ENCODE measurements around the gene PKN1.

PKN1 gene

DNA sequence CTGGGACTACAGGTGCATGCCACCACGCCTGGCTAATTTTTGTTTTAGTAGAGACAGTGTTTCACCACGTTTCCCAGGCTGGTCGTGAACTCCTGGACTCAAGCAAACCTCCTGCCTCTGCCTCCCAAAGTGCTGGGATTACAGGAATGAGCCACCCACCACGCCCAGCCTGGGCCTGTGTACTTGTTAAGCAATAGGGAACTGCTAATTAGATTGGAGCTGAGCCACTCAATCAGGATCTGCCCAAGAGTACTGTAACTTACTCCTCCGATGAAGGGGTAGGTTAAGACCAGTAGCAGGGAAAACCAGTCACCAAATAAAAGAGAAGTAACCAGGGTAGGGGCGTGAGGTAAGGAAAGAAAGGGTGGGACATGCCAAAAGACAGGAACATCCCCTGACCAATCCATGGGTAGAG is 16.3 kb upstream of the PKN1 start:
- Histone ChIP-seq H3K9me3 (ENCODE audit: control insufficient read depth in 1 of 2, low read length in 2 of 2) (no peaks in the 10 kb centered on the region), H3K4me1 (ENCODE audit: control insufficient read depth in 1 of 2, insufficient read depth in 2 of 2, low read length in 2 of 2) (peaks cover 4 to 40% of the 10 kb centered on the region in 2 donors), H3K27ac (ENCODE audit: low read length) (no peak overlapping the region), H3K4me3 (ENCODE audit: low read depth in 1 of 2, low read length in 2 of 2) (no peak overlapping the region), H3K36me3 (ENCODE audit: control insufficient read depth in 1 of 2, insufficient read depth in 2 of 2, low read length in 2 of 2) (peaks cover 13 to 17% of the 10 kb centered on the region in 2 donors), H3K27me3 (ENCODE audit: low read depth, low read length) (no peaks in the 10 kb centered on the region)

DNA sequence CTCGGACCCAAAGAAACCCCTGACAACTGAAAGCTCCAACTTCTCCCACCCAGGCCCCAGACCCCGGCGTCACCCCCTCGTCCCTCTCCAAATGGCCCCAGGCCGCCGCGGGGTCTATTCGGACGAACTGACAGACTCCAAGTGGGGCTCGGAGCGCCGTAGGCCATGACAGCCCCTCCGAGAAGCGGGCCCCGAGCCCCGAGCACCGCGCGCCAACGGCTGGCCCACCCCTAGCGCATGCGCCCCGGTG is 14.3 kb upstream of the PKN1 start:
- Histone ChIP-seq H3K36me3 (ENCODE audit: control insufficient read depth in 1 of 2, insufficient read depth in 2 of 2, low read length in 2 of 2) (peaks cover 0 to 4% of the 10 kb centered on the region in 2 donors), H3K27me3 (ENCODE audit: low read depth, low read length) (no peaks in the 10 kb centered on the region), H3K27ac (ENCODE audit: low read length) (peak overlapping the region; percentile 79), H3K9me3 (ENCODE audit: control insufficient read depth in 1 of 2, low read length in 2 of 2) (no peaks in the 10 kb centered on the region), H3K4me1 (ENCODE audit: control insufficient read depth in 1 of 2, insufficient read depth in 2 of 2, low read length in 2 of 2) (peaks cover 4 to 35% of the 10 kb centered on the region in 2 donors), H3K4me3 (ENCODE audit: low read depth in 1 of 2, low read length in 2 of 2) (peak overlapping the region; percentile 80 to 91)

DNA sequence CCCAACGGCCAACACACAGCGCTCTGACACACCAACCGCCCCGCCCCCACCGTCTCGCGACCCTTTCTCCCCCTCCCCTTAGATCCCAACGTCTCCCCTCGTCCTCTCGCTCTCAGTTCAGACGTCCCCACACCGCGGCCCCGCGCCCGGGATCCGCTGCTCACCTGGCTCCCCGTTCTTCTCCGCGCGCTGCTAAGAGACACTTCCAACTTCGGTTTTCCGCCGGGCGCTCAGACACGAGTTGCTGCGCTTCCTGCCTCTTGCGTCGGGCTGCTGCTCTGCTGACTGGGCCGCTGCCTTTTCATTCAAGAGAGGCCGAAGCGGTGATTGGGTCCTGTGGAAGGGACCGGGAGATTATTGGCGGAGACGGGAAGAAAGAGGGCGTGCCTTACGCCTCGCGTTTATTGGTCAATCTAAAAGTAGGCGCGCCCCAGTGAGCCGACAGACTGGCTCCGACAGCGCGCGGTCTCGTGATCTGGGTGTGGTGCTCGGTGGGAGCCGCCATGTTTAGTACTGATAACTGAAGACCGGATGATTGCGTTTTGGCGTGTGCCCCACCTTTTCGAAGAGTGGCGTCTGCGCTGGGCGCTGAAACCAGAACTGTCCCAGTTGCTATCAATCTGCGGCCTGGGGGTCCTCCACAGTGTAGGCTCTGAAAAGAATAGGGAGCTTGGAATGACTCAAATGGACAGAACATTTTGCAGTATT is 13.8 kb upstream of the PKN1 start, which contains the start of gene DDX39A:
Gene DDX39A (minus strand): TSS at position 236 of the 708 bp plus-strand sequence. CDS start 6,121 bp downstream, outside the sequence.
- Histone ChIP-seq H3K36me3 (ENCODE audit: control insufficient read depth in 1 of 2, insufficient read depth in 2 of 2, low read length in 2 of 2) (peaks cover 0 to 4% of the 10 kb centered on the region in 2 donors), H3K27ac (ENCODE audit: low read length) (peak within 1 kb of the TSS; percentile 79)

DNA sequence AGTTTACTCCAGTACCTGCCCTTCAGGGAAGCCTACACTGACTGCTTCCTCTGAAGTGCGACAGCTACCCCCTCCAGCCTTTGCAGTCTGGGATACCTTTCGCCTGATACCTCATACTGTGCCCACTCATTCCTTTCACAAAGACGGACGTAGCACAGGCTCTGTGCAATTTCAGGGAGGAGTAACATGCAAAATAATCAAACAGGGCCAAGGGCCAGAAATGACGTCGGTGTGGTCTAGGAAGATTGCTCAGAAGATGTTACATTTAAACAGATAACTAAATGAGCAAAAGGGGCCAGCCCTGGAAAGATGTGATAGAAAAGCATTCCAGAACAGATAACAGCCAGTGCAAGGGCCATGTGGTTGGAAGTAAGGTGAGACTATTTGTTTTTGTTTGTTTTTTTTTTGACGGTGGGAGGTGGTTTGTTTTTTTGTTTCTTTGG is 7.4 kb upstream of the PKN1 start:
- no peak overlapping the region for H3K27ac ChIP-seq (ENCODE audit: low read length)
- no peaks in the 10 kb centered on the region for H3K27me3 ChIP-seq (ENCODE audit: low read depth, low read length)
- H3K36me3 ChIP-seq (ENCODE audit: control insufficient read depth in 1 of 2, insufficient read depth in 2 of 2, low read length in 2 of 2) = no peaks in the 10 kb centered on the region
- H3K9me3 ChIP-seq (ENCODE audit: control insufficient read depth in 1 of 2, low read length in 2 of 2) = no peaks in the 10 kb centered on the region
- H3K4me1 ChIP-seq (ENCODE audit: control insufficient read depth in 1 of 2, insufficient read depth in 2 of 2, low read length in 2 of 2) = no peaks in the 10 kb centered on the region
- no peak overlapping the region for H3K4me3 ChIP-seq (ENCODE audit: low read depth in 1 of 2, low read length in 2 of 2)

More for the DNA sequence above, 13.8 kb upstream of the PKN1 start, which contains the start of gene DDX39A:
- peak within 1 kb of the TSS; percentile 80 to 91 for H3K4me3 ChIP-seq (ENCODE audit: low read depth in 1 of 2, low read length in 2 of 2)
- H3K9me3 ChIP-seq (ENCODE audit: control insufficient read depth in 1 of 2, low read length in 2 of 2) = no peaks in the 10 kb centered on the region
- no peaks in the 10 kb centered on the region for H3K27me3 ChIP-seq (ENCODE audit: low read depth, low read length)
- H3K4me1 ChIP-seq (ENCODE audit: control insufficient read depth in 1 of 2, insufficient read depth in 2 of 2, low read length in 2 of 2) = peaks cover 4 to 32% of the 10 kb centered on the region in 2 donors

DNA sequence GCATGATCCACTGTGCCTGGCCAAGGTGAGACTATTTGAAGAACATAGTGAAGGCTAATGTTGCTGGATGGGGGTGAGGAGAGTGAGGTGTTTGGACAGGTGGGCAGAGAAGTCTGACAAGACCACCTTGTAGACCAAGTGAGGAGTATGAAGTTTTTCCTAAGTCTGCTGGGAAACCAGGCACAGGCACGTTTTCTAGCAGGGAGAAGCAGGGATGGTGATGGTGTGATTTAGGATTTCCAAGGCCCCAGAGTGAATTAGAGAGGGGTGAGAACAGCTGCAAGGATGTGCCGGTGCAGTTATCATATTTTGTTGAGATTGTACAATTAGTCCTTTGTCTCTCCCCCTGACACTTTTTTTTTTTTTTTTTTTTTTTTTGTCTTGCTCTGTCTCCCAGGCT is 5.6 kb upstream of the PKN1 start:
- Histone ChIP-seq H3K27ac (ENCODE audit: low read length) (no peak overlapping the region), H3K27me3 (ENCODE audit: low read depth, low read length) (no peaks in the 10 kb centered on the region), H3K4me3 (ENCODE audit: low read depth in 1 of 2, low read length in 2 of 2) (no peak overlapping the region), H3K9me3 (ENCODE audit: control insufficient read depth in 1 of 2, low read length in 2 of 2) (no peaks in the 10 kb centered on the region), H3K4me1 (ENCODE audit: control insufficient read depth in 1 of 2, insufficient read depth in 2 of 2, low read length in 2 of 2) (peaks cover 0 to 8% of the 10 kb centered on the region in 2 donors), H3K36me3 (ENCODE audit: control insufficient read depth in 1 of 2, insufficient read depth in 2 of 2, low read length in 2 of 2) (no peaks in the 10 kb centered on the region)

DNA sequence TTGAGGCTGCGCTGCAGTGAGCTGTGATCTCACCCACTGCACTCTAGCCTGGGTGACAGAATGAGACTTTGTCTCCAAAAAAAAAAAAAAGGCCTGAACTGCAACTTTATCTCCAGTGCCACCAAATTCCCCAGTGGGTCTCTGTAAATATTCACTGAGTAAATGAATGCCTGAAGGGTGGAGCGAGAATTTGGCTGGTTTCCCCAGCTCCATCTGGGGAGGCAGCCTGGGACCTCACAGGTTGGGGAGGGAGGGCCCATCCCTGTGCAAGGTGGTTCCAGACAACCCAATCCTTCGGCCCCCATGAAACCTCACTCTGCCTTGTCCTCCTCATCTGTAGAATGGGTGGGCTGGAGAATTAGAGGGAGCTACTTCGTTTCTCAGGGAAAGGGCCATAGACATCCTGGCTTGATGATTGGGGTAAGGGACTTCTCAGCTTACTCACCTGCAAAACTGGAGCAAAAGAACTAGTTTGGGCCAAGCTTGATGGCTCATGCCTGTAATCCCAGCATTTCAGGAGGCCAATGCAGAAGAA is 4.2 kb upstream of the PKN1 start:
- no peaks in the 10 kb centered on the region for H3K36me3 ChIP-seq (ENCODE audit: control insufficient read depth in 1 of 2, insufficient read depth in 2 of 2, low read length in 2 of 2)
- peaks cover 0 to 15% of the 10 kb centered on the region in 2 donors for H3K4me1 ChIP-seq (ENCODE audit: control insufficient read depth in 1 of 2, insufficient read depth in 2 of 2, low read length in 2 of 2)
- no peaks in the 10 kb centered on the region for H3K27me3 ChIP-seq (ENCODE audit: low read depth, low read length)
- no peak overlapping the region for H3K27ac ChIP-seq (ENCODE audit: low read length)
- no peak overlapping the region for H3K4me3 ChIP-seq (ENCODE audit: low read depth in 1 of 2, low read length in 2 of 2)
- H3K9me3 ChIP-seq (ENCODE audit: control insufficient read depth in 1 of 2, low read length in 2 of 2) = no peaks in the 10 kb centered on the region

DNA sequence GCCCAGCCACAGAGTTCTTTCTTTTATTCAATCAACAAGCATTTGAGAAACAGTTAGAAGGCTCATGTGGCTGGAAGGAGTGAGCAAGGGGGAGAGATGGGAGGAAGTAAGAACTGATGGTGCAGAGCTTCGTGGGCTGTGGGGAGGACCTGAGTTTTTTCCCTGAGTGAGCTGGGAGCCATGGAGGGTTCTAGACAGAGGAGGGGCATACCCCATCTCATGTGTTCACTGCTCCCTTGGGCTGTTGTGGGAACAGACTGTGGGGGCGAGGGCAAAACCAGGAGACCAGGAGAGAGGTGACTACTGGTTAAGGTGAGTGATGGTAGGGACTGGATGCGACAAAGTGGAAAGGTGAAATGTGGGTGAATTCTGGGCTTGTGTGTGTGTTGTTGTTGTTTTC is 2.4 kb upstream of the PKN1 start:
- Histone ChIP-seq H3K36me3 (ENCODE audit: control insufficient read depth in 1 of 2, insufficient read depth in 2 of 2, low read length in 2 of 2) (no peaks in the 10 kb centered on the region), H3K9me3 (ENCODE audit: control insufficient read depth in 1 of 2, low read length in 2 of 2) (no peaks in the 10 kb centered on the region), H3K4me1 (ENCODE audit: control insufficient read depth in 1 of 2, insufficient read depth in 2 of 2, low read length in 2 of 2) (peaks cover 0 to 32% of the 10 kb centered on the region in 2 donors), H3K27ac (ENCODE audit: low read length) (no peak overlapping the region), H3K27me3 (ENCODE audit: low read depth, low read length) (no peaks in the 10 kb centered on the region), H3K4me3 (ENCODE audit: low read depth in 1 of 2, low read length in 2 of 2) (no peak overlapping the region)

DNA sequence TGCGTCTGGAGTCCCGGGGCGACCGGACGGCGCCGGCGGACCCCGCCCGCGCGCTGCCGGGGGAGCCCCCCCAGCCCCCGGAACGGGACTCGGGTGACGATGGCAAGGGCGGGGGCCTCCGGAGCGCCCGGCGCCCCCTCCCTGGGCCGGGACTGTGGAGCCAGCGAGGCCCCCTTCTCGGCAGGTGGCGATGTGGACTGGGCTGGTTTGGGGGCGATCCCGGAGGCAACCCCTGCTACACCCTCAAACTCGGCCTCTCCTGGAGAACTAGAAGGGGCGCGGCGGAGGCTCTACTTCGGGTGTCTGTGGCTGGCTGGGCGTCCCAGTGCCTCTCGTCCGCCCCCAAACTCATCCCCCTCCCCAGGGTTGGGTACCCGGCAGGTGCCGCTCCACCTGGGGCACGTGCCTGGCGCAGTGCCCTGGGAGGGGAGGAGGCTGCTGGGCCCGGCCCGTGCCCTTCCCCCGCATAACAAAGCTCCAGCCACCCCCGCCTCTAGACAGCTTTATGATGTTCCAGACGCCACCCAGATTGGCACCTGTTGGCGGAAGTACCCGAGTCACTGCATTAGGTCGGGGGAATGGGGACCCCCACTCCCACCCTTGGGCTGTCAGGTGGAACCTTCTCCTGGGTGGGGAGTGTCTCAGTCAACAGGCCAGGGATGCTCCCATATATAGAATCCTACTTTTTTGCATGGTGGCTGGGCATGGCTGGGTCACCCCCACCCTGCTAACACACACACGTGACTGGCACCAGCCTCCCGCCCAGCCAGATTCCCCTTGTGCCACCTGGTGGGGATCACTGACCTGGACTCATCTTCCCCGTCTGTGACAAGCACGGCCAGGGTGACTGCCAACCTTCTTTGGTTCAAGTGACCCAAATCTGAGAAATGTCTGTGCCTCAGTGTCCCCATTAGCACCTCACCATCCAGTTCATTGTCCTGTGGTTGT is 722 bp downstream of the PKN1 start:
- Histone ChIP-seq H3K4me1 (ENCODE audit: control insufficient read depth in 1 of 2, insufficient read depth in 2 of 2, low read length in 2 of 2) (peaks cover 0 to 37% of the 10 kb centered on the region in 2 donors), H3K36me3 (ENCODE audit: control insufficient read depth in 1 of 2, insufficient read depth in 2 of 2, low read length in 2 of 2) (no peaks in the 10 kb centered on the region), H3K27me3 (ENCODE audit: low read depth, low read length) (no peaks in the 10 kb centered on the region), H3K27ac (ENCODE audit: low read length) (peak overlapping the region; percentile 67), H3K9me3 (ENCODE audit: control insufficient read depth in 1 of 2, low read length in 2 of 2) (no peaks in the 10 kb centered on the region), H3K4me3 (ENCODE audit: low read depth in 1 of 2, low read length in 2 of 2) (peak overlapping the region; percentile 69 to 84)

DNA sequence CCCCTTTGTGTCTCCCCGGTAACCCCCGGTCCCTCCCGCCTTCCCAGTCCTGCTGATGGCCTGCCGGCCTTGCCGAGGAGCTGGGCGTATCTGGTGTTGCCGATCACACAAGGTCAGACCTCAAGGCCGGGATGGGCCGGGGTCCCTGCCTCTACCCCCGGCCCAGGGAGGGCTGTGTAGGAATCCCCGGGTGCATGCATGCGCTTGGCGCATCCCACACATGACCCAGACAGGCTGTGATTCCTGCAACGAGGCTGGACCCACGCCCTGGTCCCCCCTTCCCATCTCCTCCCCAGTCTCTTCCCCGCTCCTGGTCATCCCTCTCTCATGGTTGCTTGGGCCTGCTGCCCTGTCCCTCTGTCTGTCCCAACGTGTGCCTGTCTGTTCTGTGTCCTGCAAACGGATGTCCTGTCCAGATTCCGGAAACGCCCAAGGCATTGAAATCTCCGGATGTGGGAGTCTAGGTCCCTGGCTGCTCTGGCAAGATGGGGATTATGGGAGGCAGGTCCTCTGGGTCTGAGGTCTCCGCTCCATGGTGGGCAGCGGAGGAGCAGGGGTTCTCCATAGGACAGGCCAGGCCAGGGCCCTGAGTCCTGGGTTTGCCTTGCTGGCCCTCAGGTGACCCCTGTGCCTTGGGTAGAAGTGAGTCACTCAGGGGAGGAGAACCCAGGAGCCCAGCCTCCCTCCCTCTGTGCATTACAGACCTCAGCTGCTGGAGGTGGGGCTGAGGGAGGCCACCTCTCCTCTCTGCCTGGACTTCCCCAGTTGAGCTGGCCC is 1.6 kb downstream of the PKN1 start:
- peak overlapping the region; percentile 69 to 84 for H3K4me3 ChIP-seq (ENCODE audit: low read depth in 1 of 2, low read length in 2 of 2)
- no peaks in the 10 kb centered on the region for H3K9me3 ChIP-seq (ENCODE audit: control insufficient read depth in 1 of 2, low read length in 2 of 2)
- no peaks in the 10 kb centered on the region for H3K36me3 ChIP-seq (ENCODE audit: control insufficient read depth in 1 of 2, insufficient read depth in 2 of 2, low read length in 2 of 2)
- H3K27ac ChIP-seq (ENCODE audit: low read length) = peak overlapping the region; percentile 67
- H3K4me1 ChIP-seq (ENCODE audit: control insufficient read depth in 1 of 2, insufficient read depth in 2 of 2, low read length in 2 of 2) = peaks cover 0 to 44% of the 10 kb centered on the region in 2 donors
- no peaks in the 10 kb centered on the region for H3K27me3 ChIP-seq (ENCODE audit: low read depth, low read length)

DNA sequence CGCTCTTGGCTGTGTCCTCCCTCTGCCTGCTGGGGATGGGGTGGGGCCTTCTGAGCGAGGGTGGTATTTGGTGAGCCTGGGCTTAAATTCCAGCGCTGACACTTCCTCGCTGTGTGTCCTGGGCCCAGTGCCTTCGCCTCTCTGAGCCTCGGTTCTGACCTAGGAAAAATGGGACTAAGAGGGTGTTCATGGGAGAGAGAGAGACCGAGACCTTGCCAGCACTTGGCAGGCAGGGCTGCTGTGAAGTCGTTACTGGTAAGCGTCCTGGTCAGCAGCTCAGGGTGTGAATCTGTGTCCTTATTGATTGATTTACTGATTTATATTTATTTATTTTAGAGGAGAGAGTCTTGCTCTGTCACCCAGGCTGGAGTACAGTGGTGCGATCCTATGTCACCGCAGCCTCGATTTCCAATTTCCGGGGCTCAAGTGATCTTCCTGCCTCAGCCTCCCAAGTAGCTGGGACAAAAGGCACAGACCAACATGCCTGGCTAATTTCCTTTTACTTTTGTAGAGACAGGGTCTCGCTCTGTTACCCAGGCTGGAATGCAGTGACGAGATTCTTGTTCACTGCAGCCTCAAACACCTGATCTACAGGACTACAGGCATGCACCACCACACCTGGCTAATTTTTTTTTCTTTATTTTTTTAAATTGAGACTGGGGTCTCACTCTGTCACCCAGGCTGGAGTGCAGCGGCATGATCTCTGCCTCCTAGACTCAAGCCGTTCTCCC is 2.4 kb downstream of the PKN1 start:
- H3K9me3 ChIP-seq (ENCODE audit: control insufficient read depth in 1 of 2, low read length in 2 of 2) = no peaks in the 10 kb centered on the region
- H3K36me3 ChIP-seq (ENCODE audit: control insufficient read depth in 1 of 2, insufficient read depth in 2 of 2, low read length in 2 of 2) = no peaks in the 10 kb centered on the region
- peak overlapping the region; percentile 67 for H3K27ac ChIP-seq (ENCODE audit: low read length)
- H3K4me1 ChIP-seq (ENCODE audit: control insufficient read depth in 1 of 2, insufficient read depth in 2 of 2, low read length in 2 of 2) = peaks cover 4 to 51% of the 10 kb centered on the region in 2 donors
- peak overlapping the region; percentile 69 to 84 for H3K4me3 ChIP-seq (ENCODE audit: low read depth in 1 of 2, low read length in 2 of 2)
- no peaks in the 10 kb centered on the region for H3K27me3 ChIP-seq (ENCODE audit: low read depth, low read length)

All from muscle layer of duodenum (tissue), 2 donors.